ENCODE results near the gene S100A8.
"Not testable (repeated sequence)": the region's sequence is repeated elsewhere in the genome, so short reads cannot be mapped to it uniquely, and the experiment has no call there.

The S100A8 gene

DNA sequence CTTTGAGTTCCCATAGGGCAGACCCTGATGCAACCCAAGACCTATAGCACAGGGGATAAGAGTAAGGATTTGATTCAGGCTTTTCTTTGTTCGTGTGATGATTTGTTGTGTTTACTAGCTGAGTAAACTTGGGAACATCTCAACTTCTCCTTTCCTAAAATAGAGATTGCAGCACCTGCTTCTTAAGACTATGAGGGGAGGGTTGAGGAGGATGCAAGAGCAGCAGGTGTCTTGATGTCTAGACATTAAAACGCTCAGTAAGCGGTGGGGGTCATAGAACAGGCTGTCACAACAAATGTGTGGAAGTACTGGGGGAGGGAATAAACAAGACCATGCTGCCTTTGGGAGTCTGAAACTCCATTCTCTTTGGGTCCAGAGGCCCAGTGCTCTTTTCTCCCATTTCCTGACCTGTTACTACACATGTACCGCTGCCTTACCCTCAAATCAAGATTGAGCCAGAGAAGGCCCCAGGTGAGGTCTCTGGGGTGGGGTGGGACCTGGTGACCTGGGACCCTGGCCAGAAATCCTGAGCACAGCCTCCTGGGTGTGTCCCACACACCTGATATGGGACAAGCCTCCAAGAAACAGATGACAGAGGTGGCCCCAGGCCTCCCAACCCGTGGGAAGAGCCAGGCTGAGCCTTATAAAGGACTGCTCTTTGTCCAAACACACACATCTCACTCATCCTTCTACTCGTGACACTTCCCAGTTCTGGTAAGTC is 25.1 kb upstream of the S100A8 start, which contains the start of gene S100A7A:
TSS of gene S100A7A (plus strand) at position 671 of the 721 bp plus-strand sequence. CDS start 1,563 bp downstream, outside the sequence.
- DNase-seq = no peak

DNA sequence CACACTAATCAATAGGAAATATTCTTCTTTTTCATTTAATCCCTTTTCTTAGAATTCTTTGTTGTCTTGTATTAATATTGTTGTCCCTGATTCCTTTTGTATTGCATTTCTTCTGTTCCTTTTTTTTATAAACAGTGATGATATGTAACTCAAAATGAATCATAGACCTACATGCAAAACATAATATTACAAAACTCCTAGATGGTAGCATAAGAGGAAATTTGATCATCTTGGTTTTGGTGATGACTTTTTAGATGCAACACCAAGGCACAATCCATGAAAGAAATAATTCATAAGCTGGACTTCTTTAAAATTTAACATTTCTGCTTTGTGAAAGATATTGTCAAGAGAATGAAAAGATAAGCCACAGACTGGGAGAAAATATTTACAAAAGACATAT is 23.1 kb upstream of the S100A8 start:
- DNase-seq = not testable (repeated sequence)

DNA sequence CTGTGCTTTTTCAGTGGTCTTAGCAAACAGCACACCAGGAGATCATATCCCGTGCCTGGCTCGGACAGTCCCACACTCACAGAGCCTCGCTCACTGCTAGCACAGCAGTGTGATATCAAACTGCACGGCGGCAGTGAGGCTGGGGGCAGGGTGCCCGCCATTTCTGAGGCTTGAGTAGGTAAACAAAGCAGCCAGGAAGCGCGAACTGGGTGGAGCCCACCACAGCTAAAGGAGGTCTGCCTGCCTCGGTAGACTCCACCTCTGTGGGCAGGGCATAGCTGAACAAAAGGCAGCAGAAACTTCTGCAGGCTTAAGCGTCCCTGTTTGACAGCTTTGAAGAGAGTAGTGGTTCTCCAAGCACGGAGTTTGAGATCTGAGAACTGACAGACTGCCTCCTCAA is 16.4 kb upstream of the S100A8 start:
- not testable (repeated sequence) for DNase-seq

GRCh38 chr1:153405825-153406599 is 15.1 kb upstream of the S100A8 start:
- DNase-seq = not testable (repeated sequence)

GRCh38 chr1:153404768-153405167 is 13.9 kb upstream of the S100A8 start:
- no peak for DNase-seq

GRCh38 chr1:153404086-153404635 is 13.3 kb upstream of the S100A8 start:
- no peak for DNase-seq

DNA sequence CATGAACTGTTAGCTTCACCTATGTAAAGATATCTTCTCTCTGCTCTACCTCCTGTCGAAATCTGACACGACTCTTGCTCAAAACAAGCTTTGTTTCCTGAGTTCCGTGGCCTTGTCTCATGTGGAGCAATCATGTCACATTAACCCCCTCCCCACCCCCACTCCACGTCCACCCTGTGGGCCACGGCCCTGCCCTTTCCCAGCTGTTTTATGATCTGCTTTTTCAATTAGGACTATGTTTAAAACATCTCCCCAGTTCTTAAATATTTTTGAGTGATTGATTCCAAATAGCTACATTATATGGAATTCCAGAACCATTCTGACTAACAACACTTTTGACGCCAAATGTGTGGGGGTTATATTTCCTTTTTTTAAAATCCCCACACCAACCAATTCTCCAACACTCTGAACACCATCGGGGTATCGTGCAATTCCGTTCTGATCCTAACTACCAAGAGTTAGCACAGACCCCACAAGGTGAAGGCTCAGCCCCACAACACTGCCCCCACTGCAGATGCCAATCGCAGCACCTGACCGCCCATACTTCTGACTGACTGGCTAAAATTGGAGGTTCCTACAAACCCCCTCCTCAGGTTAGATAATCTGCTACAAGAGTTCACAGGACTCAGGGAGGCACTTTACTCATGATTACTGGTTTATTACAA is 12.7 kb upstream of the S100A8 start:
- DNase-seq = no peak

GRCh38 chr1:153402226-153402625 is 11.4 kb upstream of the S100A8 start:
- no peak for DNase-seq

- no peak for DNase-seq
Measured at GRCh38 chr1:153401461-153401860, 10.6 kb upstream of the S100A8 start.

GRCh38 chr1:153400244-153400643 is 9.4 kb upstream of the S100A8 start:
- DNase-seq = no peak

DNA sequence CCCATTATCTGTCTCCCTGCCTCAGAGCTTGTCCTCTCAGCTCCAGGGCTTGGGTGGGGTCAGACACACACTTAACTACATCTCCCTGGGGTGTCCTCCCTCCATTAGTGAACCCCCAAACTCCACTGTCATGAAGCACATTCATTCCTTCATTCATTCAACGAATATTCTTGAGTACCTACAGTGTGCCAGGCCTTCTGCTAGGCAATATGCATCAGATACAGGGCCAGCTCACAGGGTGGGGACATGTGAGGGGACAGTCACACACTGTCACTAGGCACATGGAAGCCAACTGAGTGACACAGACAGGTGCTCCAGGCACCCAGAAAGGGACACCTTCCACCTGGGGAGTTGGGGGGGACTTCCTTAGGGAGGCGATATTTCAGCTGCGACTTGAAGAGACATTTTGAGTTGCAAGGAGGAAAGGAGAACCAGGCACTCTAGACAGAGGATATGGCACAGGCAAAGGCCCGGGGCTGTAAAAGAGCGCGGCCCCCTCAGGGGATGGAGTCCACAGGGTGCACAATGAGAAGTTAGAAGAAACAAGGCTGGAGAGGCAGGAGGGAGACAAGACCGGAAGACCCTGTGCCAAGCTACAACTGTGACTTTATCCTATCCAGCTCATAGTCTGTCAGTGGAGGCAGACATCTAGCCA is 8.7 kb upstream of the S100A8 start:
- no peak for DNase-seq

GRCh38 chr1:153397924-153398651 is 7.2 kb upstream of the S100A8 start:
- DNase-seq = no peak

- no peak for DNase-seq
Measured at GRCh38 chr1:153397051-153397923, 6.4 kb upstream of the S100A8 start.

DNA sequence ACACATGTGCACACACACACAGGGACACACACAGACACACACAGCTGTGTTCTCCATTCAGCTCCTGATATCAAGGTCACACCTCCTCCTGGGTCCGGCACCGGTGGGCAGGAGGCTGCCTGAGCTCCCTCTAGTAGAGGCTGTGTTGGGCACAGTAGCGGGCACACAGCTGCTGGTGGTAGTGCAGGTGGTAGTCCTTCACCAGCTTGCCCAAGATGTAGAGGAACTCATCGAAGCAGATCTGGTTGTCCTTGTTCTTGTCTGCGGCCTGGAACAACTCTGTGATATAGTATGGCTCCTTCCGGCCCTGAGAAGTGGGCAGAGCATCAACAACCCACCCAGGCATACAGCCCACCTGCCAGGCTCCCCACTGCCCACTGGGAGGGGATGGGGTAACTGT is 5.6 kb upstream of the S100A8 start:
- no peak for DNase-seq

GRCh38 chr1:153395776-153396175 is 4.9 kb upstream of the S100A8 start:
- no peak for DNase-seq

DNA sequence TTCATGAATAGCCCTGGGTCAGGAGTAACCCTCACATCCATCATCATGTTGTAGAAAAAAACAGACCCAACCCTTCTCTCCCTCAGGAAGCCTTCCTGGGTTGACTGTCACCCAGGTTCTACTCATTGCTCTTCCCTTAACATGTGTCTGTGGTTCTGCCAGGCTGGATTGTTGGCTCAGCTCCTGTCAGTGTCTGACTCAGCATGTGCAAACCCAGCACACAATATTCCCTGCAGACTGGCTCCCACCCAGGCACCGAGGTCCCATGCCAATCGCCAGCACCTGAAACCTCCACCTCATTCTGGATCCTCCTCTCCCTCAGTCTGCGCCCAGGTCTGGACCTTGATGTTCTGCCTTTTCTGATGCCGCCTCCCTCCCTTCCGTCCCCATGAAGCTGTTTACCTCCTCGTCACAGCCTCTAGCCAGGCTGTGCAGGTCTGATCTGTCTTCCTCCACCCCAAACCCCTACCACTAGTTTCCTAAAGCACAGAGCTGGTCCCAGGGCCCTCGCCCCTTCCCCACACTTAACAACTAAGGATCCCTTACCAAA is 4.3 kb upstream of the S100A8 start:
- DNase-seq = no peak

DNA sequence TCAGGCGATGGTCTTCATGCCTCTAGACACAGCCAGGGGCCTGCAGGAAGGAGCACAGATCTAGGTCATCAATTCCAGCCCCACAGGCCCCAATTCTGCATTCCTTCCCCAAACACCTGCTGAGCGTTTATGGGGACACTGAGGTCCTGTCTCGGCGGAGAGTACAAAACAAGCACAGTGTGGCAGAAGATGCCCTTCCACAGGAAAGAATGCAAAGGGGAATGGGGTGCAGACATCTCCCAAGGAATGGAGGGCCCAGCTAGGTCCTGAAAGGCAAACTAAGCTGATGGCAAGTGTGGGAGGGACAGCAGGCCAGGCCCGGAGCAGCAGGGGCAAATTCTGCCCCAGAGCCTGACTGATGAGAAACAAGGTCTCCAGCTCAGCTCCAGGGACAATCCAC is 3.5 kb upstream of the S100A8 start:
- no peak for DNase-seq

DNA sequence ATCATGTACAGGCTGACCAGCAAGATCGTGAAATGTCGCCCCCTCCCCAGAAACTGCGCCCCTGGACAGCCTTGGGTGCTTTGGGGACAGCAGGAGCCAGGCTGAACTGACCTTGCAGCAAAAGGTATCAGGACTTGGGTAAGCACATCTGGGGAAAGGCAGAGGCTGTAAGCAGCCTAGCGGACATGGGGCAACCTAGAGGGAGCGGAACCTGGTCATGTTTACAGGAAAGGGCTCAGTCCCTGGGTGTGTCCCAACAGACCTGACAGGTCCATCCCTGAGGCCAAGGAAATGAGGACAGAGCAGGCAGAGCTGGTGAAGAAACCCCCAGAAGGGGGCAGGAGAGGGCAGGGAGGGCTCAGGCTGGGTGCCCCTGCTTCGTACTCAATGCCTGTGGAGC is 3.1 kb upstream of the S100A8 start:
- DNase-seq = no peak

DNA sequence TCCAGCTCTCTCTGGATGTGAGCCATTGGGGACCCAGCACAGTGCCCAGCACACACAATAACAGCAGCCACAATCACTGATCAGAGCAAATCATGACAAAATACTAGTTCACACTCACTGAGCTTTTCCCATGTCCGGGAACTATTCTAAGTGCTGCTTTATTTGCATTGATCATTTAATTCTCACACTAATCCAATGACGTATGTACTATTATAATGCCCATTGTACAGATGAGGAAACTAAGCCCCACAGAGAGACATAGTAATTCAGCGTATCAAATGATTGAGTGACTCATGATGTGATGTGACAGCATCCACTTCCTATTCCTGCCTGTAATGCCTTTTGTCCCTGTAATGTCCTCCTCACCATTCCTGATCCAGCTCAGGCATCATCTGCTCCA is 1.9 kb upstream of the S100A8 start:
- DNase-seq = no peak

GRCh38 chr1:153392258-153392657 is 1.4 kb upstream of the S100A8 start:
- no peak for DNase-seq
